GM12891 (cell line): Measurements from ENCODE around the gene RBM38.

Source experiments
- DNase-seq: peaks from one replicate; pipeline ENCODE4 v3.0.0; 2011; ENCODE audit warnings: low spot score; ENCODE audit not compliant: insufficient read length
- FAIRE-seq: peaks from 2 replicates; lab custom pipeline; 2011; peaks lifted over from hg19 to GRCh38; lab: Jason Lieb, UNC
- PAX5 ChIP-seq: IDR thresholded peaks from 2 replicates; pipeline ENCODE4 v1.6.1; 2011; ENCODE audit warnings: low read length, moderate library complexity, mild to moderate bottlenecking; ENCODE audit not compliant: insufficient read depth, severe bottlenecking
- POLR2A ChIP-seq: IDR thresholded peaks from 2 replicates; pipeline ENCODE4 v1.6.1; 2011; ENCODE audit warnings: low read depth, low read length, control low read depth
- POLR2AphosphoS5 ChIP-seq: IDR thresholded peaks from 2 replicates; pipeline ENCODE4 v1.6.1; 2011; ENCODE audit warnings: low read depth, low read length, control low read depth
- POU2F2 ChIP-seq: IDR thresholded peaks from 2 replicates; pipeline ENCODE4 v1.6.1; 2011; ENCODE audit warnings: low read depth, mild to moderate bottlenecking, control low read depth, low read length, moderate library complexity
- SPI1 ChIP-seq: IDR thresholded peaks from 2 replicates; pipeline ENCODE4 v1.6.1; 2011; ENCODE audit warnings: low read depth, low read length, control low read depth
- TAF1 ChIP-seq: IDR thresholded peaks from 2 replicates; pipeline ENCODE4 v1.6.1; 2011; ENCODE audit warnings: low read depth, low read length, control low read depth

Gene RBM38

DNA sequence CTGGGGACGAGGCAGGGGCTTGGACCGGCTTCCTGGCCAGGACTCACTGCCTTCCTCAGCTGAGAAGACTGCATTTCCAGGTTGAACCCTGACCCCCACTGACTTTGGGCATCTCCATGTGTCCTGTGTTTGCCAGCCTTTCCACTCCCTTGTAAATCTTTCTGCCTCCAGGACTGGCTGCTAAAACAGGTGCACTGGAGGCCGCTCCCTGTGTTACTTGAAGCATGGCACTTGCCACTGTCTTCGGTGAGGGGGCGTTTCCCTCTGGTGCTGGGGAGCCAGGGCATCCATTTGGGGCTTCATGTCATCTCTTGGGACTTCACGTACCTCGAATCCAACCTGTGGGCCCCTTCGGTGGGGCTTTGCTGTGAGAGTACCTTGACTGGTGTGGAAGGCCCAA is 6.7 kb upstream of the RBM38 start:
- FAIRE-seq (no peak), DNase-seq (no peak)
- no peak for TF ChIP-seq POU2F2

DNA sequence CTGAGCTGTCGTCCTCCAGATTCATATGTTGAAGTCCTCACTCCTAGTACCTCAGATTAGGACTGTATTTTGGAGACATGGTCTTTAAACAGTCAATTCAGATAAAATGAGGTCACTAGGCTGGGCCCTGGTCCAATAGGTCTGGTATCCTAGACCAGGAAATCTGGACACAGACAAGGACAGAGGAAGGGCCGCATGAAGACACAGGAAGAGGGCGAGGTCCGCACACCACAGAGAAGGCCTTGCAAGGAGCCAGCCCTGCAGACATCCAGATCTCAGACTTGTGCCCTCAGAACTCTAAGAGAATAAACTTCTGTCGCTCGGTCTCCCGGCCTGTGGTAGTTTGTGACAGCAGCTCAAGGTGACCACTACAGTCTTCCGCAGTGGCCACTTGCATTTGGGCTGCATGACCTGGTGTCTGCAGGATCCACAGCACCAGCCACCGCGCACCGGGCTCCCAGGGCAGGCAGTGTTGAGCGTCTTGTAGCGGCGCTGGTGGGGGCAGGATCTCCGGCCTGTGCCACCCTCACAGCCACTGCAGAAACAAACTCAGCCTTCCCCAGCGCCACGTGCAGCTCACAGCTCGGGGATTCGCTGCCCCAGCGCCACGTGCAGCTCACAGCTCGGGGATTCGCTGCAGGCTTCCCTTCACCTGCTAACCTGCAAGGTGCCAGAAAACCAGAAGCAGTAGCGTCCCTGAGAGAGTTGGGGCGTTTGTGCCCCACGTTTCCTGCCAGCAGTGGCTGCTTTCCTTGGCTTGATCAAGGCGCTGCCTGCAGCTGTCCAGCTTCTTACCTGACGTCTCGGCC is 6.0 kb upstream of the RBM38 start:
- DNase-seq (no peak), FAIRE-seq (no peak)
- TF ChIP-seq TAF1 (no peak), POLR2A (no peak), POLR2AphosphoS5 (no peak), POU2F2 (no peak), SPI1 (no peak), PAX5 (no peak)

DNA sequence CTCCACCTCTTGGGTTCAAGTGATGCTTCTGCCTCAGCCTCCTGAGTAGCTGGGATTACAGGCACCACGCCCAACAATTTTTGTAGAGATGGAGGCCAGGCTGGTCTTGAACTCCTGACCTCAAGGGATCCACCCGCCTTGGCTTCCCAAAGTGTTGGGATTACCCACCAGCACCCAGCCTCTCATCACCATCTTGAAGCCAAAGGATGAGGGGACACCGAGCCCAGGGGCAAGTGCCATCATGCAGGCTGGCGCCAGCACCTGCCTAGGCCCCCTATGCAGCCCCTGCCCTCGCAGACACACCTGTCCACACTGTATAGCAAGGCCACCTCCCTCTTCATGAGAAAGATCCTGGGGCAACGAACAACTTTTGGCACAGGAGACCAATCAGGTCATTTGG is 5.3 kb upstream of the RBM38 start:
- no peak for TF ChIP-seq SPI1
- no peak for TF ChIP-seq POLR2AphosphoS5
- no peak for TF ChIP-seq POLR2A
- no peak for TF ChIP-seq PAX5
- no peak for TF ChIP-seq TAF1
- no peak for TF ChIP-seq POU2F2
- DNase-seq (no peak), FAIRE-seq (no peak)

DNA sequence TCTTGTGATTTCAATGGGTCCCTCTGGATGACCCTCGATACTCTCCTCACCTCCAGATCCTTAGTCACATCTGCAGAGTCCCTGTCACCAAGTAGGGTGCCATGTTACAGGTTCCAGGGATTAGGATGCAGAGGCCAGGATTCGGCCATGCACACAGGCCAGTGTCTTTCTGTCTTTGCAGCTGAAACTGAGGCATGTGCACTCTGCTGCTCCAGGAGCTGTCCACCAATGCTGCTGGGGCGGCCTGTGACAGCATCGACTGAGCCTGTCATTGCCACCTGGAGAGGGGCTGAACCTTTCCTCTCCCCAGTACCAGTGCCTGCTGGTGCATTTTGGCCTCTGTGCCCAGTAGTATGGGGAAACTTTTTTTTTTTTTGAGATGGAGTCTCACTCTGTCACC is 4.4 kb upstream of the RBM38 start:
- TF ChIP-seq PAX5 (no peak), TAF1 (no peak), SPI1 (no peak), POLR2A (no peak), POU2F2 (no peak), POLR2AphosphoS5 (no peak)
- no peak for DNase-seq
- no peak for FAIRE-seq

DNA sequence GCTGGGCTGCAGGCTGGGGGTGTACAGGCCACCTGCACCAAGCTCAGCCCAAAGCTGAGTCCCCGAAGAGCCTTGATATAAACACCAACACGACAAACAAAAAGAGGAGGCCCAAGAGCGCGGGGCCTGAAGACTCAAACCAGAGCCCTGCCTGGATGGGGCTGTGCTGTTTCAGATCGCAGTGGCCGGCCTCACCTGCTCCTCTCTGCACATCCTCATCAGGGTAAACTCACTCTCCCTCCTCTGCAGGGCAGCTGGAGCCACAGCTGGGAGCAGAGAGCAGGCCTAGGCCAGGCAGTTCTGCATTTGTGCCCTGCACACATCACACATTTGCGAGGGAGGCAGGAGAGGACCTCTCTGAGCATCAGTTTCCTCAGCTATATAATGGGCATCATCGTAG is 3.7 kb upstream of the RBM38 start:
- FAIRE-seq (no peak), DNase-seq (no peak)
- no peak for TF ChIP-seq PAX5

DNA sequence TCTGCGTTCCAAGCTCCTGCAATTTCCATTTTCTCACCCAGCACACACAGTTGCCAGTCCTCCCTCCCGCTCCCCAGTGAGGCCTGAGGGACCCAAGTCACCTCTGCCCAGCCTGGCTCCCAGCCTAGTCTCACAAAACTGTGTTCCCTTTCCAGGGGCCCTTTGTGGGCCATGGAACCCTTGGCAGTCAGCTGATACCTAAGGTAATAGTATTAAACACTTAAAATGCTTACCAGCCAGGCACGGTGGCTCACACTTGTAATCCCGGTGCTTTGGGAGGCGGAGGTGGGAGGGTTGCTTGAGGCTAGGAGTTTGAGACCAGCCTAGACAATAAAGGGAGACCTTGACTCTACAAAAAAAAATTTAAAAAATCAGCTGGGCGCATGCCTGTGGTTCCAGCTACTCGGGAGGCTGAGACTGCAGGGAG is 3.2 kb upstream of the RBM38 start:
- DNase-seq (no peak), FAIRE-seq (no peak)
- TF ChIP-seq POLR2AphosphoS5 (no peak), POU2F2 (no peak), SPI1 (no peak), PAX5 (no peak), TAF1 (no peak), POLR2A (no peak)

DNA sequence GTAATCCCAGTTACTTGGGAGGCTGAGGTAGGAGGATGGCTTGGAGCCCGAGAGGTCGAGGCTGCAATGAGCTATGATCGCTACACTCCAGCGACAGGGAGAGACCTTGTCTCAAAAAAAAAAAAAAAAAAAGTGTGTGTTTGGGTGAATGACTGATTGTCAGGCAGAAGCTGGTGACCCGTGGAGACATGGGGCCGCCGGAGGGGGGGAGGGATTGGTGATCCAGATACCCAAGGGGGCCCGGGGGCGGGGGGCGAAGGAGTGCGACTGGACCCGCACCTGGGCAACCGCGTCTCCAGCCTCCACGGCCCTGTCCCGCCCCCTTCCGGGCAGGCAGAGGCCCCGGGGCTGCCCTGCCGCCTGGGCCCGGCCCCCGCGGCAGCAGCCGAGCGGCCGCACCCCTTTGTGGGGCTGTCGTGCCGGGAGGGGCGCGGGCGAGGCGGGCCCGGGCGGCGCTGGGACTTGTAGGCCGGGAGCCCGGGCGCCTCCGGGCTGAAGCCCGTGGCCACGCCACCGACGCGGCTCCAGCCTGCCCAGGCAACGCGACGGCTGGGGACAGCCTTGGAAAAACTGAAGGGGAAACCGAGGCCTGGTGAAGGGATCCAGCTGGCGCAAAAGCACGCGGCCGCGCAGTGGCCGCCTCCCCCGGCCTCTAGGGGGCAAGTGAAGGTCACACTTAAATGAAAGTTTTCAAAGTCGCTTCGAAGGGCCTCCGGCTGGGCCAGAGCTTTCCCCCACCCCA is 2.1 kb upstream of the RBM38 start:
- no peak for DNase-seq
- 0 out of 2 replicates have a peak, but pooled peaks have one; percentile 32 for TF ChIP-seq POLR2A
- no peak for TF ChIP-seq TAF1
- TF ChIP-seq PAX5, result no peak
- 0 out of 2 replicates have a peak, but pooled peaks have one; percentile 22 for TF ChIP-seq POU2F2
- TF ChIP-seq POLR2AphosphoS5, result no peak
- TF ChIP-seq SPI1, result no peak
- peak; percentile 60 for FAIRE-seq

DNA sequence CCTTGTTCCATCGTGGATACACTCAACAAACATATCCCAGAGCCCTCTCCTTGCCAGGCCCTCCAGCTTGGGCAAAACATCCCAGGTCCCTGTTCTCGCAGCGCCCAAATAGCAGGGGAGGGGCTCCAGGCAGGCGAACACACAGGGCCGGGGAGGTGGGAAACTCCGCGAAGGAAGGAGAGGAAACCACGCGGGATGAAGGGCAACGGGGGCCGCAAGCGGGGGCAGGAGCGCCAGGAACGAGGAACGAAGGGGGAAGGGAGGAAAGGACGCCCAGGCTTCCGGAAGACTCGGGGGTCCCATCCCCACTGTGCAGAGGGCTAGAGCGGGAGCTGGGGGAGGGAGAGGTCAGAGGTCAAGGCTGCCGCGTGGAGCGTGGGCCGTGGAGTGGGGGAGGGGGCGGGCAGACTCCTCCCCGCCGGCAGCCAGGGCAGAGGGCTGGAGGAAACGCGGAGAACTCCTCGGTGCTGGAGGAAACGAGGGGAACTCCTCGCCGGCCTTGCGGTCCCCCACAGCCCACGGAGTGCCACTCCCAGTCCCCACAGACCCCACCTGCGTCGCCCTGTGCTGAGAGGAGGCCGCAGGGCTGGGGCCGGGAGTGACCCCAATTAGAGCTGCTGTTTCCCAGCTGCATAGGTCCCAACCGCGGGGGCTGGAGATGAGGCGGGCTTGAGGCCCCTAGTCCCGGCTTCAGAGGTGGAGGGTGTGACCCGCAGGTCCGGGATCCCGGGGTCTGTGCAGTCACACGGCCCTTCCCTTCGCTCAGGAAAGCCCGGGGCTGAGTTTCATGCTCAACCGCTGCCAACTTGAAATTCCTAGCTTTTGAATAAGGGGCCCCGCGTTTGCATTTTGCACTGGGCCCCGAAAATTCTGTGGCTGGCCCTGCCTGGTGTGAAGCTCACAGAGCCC is 1.2 kb upstream of the RBM38 start:
- FAIRE-seq, result peak; percentile 82
- no peak for DNase-seq
- TF ChIP-seq POLR2A, result 0 out of 2 replicates have a peak, but pooled peaks have one; percentile 46
- TF ChIP-seq POU2F2, result 0 out of 2 replicates have a peak, but pooled peaks have one; percentile 23
- no peak for TF ChIP-seq POLR2AphosphoS5
- peak; percentile 79 for TF ChIP-seq TAF1
- TF ChIP-seq PAX5, result no peak
- no peak for TF ChIP-seq SPI1
